A549 (cell line): ENCODE results near the gene TNNT2. TPM values are rescaled to one million over a fixed set of nuclear protein-coding genes. Genes with fewer than 3 reads are reported as not detected.

Source experiments
- ATAC-seq, 2 experiments: fragments of 200-7000 bp in 1 of 2; fragments of >200 bp in 1 of 2; cut with Nextera tagmentation in 1 of 2; cut with Tn5 transposase in 1 of 2; 3 replicates each; pipeline versions ENCODE4 v1.8.0 to v1.9.1; 2018 to 2020; ENCODE audit warnings: mild to moderate bottlenecking in 1 of 2, moderate library complexity in 1 of 2
- CTCF ChIA-PET: fragments of 300-600 bp; sonication (Branson Sonifier 250); formaldehyde crosslinking; extraction: SDS; loops from one replicate; lab custom pipeline; 2021; ENCODE audit warnings: antibody characterized with exemption, inconsistent platforms; lab: Yijun Ruan, JAX
- POLR2A ChIA-PET: fragments of 350-600 bp; formaldehyde crosslinking; extraction: SDS; loops from one replicate; lab custom pipeline; 2021; ENCODE audit warnings: antibody characterized with exemption, inconsistent platforms; lab: Yijun Ruan, JAX
- DNase-seq, 2 experiments: peaks; one replicate each; pipeline versions ENCODE4 v3.0.0 to v3.0.0-alpha.2; 2011 to 2016; ENCODE audit warnings: low read depth in 1 of 2, low spot score in 1 of 2
- FAIRE-seq: peaks from 2 replicates; lab custom pipeline; 2011; peaks lifted over from hg19 to GRCh38; lab: Jason Lieb, UNC
- H3K27ac ChIP-seq, 2 experiments: fragments of >200 bp; sonication (Bioruptor Twin); formaldehyde crosslinking; 3 replicates each; pipeline ENCODE4 v1.5.1; 2016 to 2017
- H3K4me1 ChIP-seq: fragments of >200 bp; sonication (Bioruptor Twin); formaldehyde crosslinking; 3 replicates; pipeline ENCODE4 v1.6.1; 2016
- H3K4me2 ChIP-seq: fragments of >200 bp; sonication (Bioruptor Twin); formaldehyde crosslinking; 3 replicates; pipeline ENCODE4 v1.6.1; 2016
- H3K4me3 ChIP-seq: fragments of >200 bp; sonication (Bioruptor Twin); formaldehyde crosslinking; 3 replicates; pipeline ENCODE4 v1.5.1; 2016
- H3K9me3 ChIP-seq: fragments of >200 bp; sonication (Bioruptor Twin); formaldehyde crosslinking; 3 replicates; pipeline ENCODE4 v1.6.1; 2016
- CBX2 ChIP-seq: fragments of 200-600 bp; sonication (generic); IDR thresholded peaks from 2 replicates; pipeline ENCODE4 v1.6.1; 2016; ENCODE audit warnings: low read depth, mild to moderate bottlenecking, borderline replicate concordance
- CEBPB ChIP-seq, 2 experiments: fragments of >200 bp in 1 of 2; sonication (Bioruptor Twin) in 1 of 2; formaldehyde crosslinking in 1 of 2; IDR thresholded peaks; 2 replicates each; pipeline ENCODE4 v1.6.1; 2012 to 2016
- CHD2 ChIP-seq: fragments of 150-350 bp; IDR thresholded peaks from 2 replicates; pipeline ENCODE4 v1.6.1; 2014; ENCODE audit warnings: low read length; ENCODE audit not compliant: partially characterized antibody
- CHD4 ChIP-seq: fragments of 200-600 bp; sonication (generic); IDR thresholded peaks from 2 replicates; pipeline ENCODE4 v1.6.1; 2016; ENCODE audit warnings: antibody characterized with exemption, mild to moderate bottlenecking, borderline replicate concordance
- ESRRA ChIP-seq: fragments of 150-350 bp; IDR thresholded peaks from 2 replicates; pipeline ENCODE4 v1.6.1; 2014; ENCODE audit warnings: mild to moderate bottlenecking, low read length, borderline replicate concordance
- FOSL2 ChIP-seq, 2 experiments: fragments of 450-650 bp in 1 of 2; fragments of >200 bp in 1 of 2; sonication (Bioruptor Twin) in 1 of 2; formaldehyde crosslinking; IDR thresholded peaks; 2 replicates each; pipeline versions ENCODE4 v1.5.0 to v1.6.1; 2016 to 2020; ENCODE audit warnings: mild to moderate bottlenecking in 1 of 2, moderate library complexity in 1 of 2
- FOXS1 ChIP-seq: fragments of 250-450 bp; sonication (Bioruptor Pico); IDR thresholded peaks from 2 replicates; pipeline ENCODE4 v1.5.0; 2020; ENCODE audit warnings: mild to moderate bottlenecking, moderate library complexity
- KDM1A ChIP-seq: fragments of 200-600 bp; sonication (generic); IDR thresholded peaks from 2 replicates; pipeline ENCODE4 v1.6.1; 2016; ENCODE audit warnings: low read depth, mild to moderate bottlenecking
- MAFK ChIP-seq: fragments of 450-650 bp; IDR thresholded peaks from 2 replicates; pipeline ENCODE4 v1.6.1; 2014; ENCODE audit not compliant: partially characterized antibody
- MYC ChIP-seq: IDR thresholded peaks from 2 replicates; pipeline ENCODE4 v1.6.1; 2012; ENCODE audit warnings: mild to moderate bottlenecking, inconsistent platforms, low read length, improper control_type of control experiment, borderline replicate concordance
- NR3C1 ChIP-seq: fragments of >200 bp; sonication (Bioruptor Twin); formaldehyde crosslinking; IDR thresholded peaks from 3 replicates; pipeline ENCODE4 v1.6.1; 2017
- PHF8 ChIP-seq: fragments of 200-600 bp; sonication (generic); IDR thresholded peaks from 2 replicates; pipeline ENCODE4 v1.6.1; 2016; ENCODE audit warnings: low read depth, mild to moderate bottlenecking, antibody characterized with exemption, moderate library complexity, borderline replicate concordance
- POLR2A ChIP-seq: IDR thresholded peaks from 2 replicates; pipeline ENCODE4 v1.6.1; 2012; ENCODE audit warnings: mild to moderate bottlenecking, low read length
- POLR2AphosphoS2 ChIP-seq: conservative IDR thresholded peaks from 2 replicates; pipeline ENCODE4 v1.6.1; 2012; ENCODE audit warnings: low read length, improper control_type of control experiment, inconsistent platforms
- SMC3 ChIP-seq: fragments of >200 bp; sonication (Bioruptor Twin); formaldehyde crosslinking; IDR thresholded peaks from 3 replicates; pipeline ENCODE4 v1.6.1; 2018; ENCODE audit warnings: inconsistent platforms
- SREBF2 ChIP-seq: fragments of 450-650 bp; IDR thresholded peaks from 2 replicates; pipeline ENCODE4 v1.6.1; 2014; ENCODE audit warnings: mild to moderate bottlenecking, moderate library complexity
- ZC3H11A ChIP-seq: fragments of 450-650 bp; IDR thresholded peaks from 2 replicates; pipeline ENCODE4 v1.6.1; 2014; ENCODE audit warnings: antibody characterized with exemption, mild to moderate bottlenecking
- ZNF302 ChIP-seq: fragments of 250-450 bp; sonication (Bioruptor Pico); IDR thresholded peaks from 2 replicates; pipeline ENCODE4 v1.9.0; 2021; ENCODE audit warnings: inconsistent platforms, mild to moderate bottlenecking, moderate library complexity
- whole genome bisulfite sequencing: methylation state at CpG from one replicate; pipeline ENCODE4 v1.1.6; 2017; ENCODE audit errors: missing lambda C conversion rate; 5-methylcytosine and 5-hydroxymethylcytosine counted together
- polyA plus RNA-seq, 4 experiments: library from polyadenylated mRNA; depleted of rRNA in 3 of 4; stranded (reverse); fragments of >200 nt; fragmentation: RNase III in 1 of 4; extraction: RNeasy Plus Mini Kit Qiagen cat#74134 plus additional on column Dnase treatment in 1 of 4; gene quantifications; 2 replicates in 3 of 4; 3 replicates in 1 of 4; pipeline ENCODE4 v1.2.3, GENCODE V29; 2011 to 2017
- TF ChIP-seq, protein P1 (sequence below): fragments of 150-350 bp; IDR thresholded peaks from 2 replicates; pipeline ENCODE4 v1.6.1; 2014; ENCODE audit warnings: low read depth, mild to moderate bottlenecking, low read length
- TF ChIP-seq, protein P2 (sequence below): fragments of 250-450 bp; sonication (Bioruptor Pico); IDR thresholded peaks from 2 replicates; pipeline ENCODE4 v1.5.0; 2020; ENCODE audit warnings: low read depth, mild to moderate bottlenecking, moderate library complexity
- TF ChIP-seq, protein P3 (sequence below): fragments of 450-650 bp; IDR thresholded peaks from 2 replicates; pipeline ENCODE4 v1.6.1; 2014; ENCODE audit warnings: antibody characterized with exemption
- TF ChIP-seq, protein P4 (sequence below): IDR thresholded peaks from 2 replicates; pipeline ENCODE4 v1.6.1; 2012

Gene TNNT2
- polyA plus RNA-seq, 2 of the 4 experiments (the other 2 are of a cell fraction): 0.09 TPM; not detected in 1

DNA sequence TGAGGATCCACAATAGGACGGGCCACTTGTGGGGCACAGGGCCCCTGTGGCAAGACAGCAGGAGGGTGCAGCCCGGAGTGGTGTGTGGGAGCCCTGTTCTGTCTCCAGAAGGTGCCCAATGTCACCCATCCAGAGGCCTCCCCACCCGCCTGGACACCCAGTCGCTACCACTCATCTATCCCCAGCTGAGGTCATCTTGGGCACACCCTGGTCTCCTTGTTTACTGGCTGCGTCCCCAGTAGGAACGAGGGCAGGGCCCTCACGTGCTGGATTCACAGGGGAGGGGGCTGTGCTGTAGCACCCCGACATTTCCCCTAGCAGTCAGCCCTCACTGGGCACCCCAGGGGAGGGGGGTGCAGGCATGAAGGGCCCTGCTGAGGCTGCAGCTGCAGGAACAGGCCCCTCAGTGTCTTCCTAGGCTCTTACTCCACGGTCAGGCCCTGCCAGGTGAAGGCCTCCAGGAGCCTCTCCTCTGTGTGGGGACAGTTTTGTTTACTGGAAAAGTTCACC lies 2.3 kb upstream of the TNNT2 start:
- 86% methylated on average over 9 of the region's 9 CpGs for WGBS
- ATAC-seq (no peak), FAIRE-seq (no peak), DNase-seq (no peak)
- POLR2A ChIA-PET: no interaction called here
- Histone ChIP-seq H3K9me3 (no peaks in the 10 kb centered on the region), H3K27ac (no peak overlapping the region), H3K4me1 (peaks cover 19% of the 10 kb centered on the region), H3K4me3 (no peak overlapping the region), H3K4me2 (no peak overlapping the region)
- TF ChIP-seq, protein P1, sequence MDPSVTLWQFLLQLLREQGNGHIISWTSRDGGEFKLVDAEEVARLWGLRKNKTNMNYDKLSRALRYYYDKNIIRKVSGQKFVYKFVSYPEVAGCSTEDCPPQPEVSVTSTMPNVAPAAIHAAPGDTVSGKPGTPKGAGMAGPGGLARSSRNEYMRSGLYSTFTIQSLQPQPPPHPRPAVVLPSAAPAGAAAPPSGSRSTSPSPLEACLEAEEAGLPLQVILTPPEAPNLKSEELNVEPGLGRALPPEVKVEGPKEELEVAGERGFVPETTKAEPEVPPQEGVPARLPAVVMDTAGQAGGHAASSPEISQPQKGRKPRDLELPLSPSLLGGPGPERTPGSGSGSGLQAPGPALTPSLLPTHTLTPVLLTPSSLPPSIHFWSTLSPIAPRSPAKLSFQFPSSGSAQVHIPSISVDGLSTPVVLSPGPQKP: no peak
- no peak for TF ChIP-seq CEBPB (IDR thresholded peaks at IDR 0.05)
- no peak for TF ChIP-seq POLR2A
- no peak for TF ChIP-seq FOSL2 (IDR thresholded peaks at IDR 0.05)
- no peak for TF ChIP-seq FOSL2 (CRISPR knock-in tag; IDR thresholded peaks at IDR 0.05)
- no peak for TF ChIP-seq CHD2
- TF ChIP-seq SMC3: no peak
- CTCF ChIA-PET: interaction anchor here (1.0 to 19.4 kb wide), 4 partner anchors 10 to 31 kb away, joined by 3 to 334 read pairs (median 54); partner anchors contain the start of gene LAD1

DNA sequence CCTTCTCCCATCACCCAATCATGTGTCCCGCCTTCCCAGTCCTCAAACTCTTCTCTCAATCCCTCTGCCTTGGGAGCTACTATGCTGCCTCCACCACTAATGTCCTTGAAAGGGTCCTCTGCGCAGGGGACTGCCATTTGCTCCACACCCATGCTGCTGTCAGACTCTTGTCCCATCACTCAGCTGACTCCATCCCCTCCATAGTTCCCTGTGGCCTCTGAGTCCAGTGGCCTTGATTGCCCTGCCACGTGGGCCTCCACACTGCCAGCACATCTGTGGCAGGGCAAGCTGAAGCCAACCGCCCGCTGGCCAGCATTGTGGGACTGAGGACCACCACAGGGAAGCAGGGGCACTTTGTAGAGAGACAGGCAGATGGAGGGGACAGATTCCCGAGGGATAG lies 1.3 kb upstream of the TNNT2 start:
- no peaks in the 10 kb centered on the region for H3K9me3 ChIP-seq
- no peak overlapping the region for H3K27ac ChIP-seq
- no peak overlapping the region for H3K4me2 ChIP-seq
- H3K4me1 ChIP-seq: peaks cover 10% of the 10 kb centered on the region
- no peak for ATAC-seq
- no peak for FAIRE-seq
- CTCF ChIA-PET: interaction anchor here (1.2 to 10.1 kb wide), 3 partner anchors 17 to 124 kb away, joined by 4 to 104 read pairs (median 5); no protein-coding TSS in a partner anchor
- TF ChIP-seq CHD4: no peak
- no peak for TF ChIP-seq ZNF302 (CRISPR knock-in tag)
- no peak for TF ChIP-seq MYC
- no peak for TF ChIP-seq KDM1A
- TF ChIP-seq, protein P2, sequence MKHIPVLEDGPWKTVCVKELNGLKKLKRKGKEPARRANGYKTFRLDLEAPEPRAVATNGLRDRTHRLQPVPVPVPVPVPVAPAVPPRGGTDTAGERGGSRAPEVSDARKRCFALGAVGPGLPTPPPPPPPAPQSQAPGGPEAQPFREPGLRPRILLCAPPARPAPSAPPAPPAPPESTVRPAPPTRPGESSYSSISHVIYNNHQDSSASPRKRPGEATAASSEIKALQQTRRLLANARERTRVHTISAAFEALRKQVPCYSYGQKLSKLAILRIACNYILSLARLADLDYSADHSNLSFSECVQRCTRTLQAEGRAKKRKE (CRISPR knock-in tag): no peak
- TF ChIP-seq, protein P3, sequence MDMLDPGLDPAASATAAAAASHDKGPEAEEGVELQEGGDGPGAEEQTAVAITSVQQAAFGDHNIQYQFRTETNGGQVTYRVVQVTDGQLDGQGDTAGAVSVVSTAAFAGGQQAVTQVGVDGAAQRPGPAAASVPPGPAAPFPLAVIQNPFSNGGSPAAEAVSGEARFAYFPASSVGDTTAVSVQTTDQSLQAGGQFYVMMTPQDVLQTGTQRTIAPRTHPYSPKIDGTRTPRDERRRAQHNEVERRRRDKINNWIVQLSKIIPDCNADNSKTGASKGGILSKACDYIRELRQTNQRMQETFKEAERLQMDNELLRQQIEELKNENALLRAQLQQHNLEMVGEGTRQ: no peak
- no peak for TF ChIP-seq POLR2AphosphoS2
- TF ChIP-seq, protein P4, sequence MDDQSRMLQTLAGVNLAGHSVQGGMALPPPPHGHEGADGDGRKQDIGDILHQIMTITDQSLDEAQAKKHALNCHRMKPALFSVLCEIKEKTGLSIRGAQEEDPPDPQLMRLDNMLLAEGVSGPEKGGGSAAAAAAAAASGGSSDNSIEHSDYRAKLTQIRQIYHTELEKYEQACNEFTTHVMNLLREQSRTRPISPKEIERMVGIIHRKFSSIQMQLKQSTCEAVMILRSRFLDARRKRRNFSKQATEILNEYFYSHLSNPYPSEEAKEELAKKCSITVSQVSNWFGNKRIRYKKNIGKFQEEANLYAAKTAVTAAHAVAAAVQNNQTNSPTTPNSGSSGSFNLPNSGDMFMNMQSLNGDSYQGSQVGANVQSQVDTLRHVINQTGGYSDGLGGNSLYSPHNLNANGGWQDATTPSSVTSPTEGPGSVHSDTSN: no peak
- TF ChIP-seq, all 56 proteins: peak for 0
- no peak overlapping the region for H3K4me3 ChIP-seq
- POLR2A ChIA-PET: no interaction called here
- DNase-seq: no peak
- WGBS: 87% methylated on average over 6 of the region's 6 CpGs

DNA sequence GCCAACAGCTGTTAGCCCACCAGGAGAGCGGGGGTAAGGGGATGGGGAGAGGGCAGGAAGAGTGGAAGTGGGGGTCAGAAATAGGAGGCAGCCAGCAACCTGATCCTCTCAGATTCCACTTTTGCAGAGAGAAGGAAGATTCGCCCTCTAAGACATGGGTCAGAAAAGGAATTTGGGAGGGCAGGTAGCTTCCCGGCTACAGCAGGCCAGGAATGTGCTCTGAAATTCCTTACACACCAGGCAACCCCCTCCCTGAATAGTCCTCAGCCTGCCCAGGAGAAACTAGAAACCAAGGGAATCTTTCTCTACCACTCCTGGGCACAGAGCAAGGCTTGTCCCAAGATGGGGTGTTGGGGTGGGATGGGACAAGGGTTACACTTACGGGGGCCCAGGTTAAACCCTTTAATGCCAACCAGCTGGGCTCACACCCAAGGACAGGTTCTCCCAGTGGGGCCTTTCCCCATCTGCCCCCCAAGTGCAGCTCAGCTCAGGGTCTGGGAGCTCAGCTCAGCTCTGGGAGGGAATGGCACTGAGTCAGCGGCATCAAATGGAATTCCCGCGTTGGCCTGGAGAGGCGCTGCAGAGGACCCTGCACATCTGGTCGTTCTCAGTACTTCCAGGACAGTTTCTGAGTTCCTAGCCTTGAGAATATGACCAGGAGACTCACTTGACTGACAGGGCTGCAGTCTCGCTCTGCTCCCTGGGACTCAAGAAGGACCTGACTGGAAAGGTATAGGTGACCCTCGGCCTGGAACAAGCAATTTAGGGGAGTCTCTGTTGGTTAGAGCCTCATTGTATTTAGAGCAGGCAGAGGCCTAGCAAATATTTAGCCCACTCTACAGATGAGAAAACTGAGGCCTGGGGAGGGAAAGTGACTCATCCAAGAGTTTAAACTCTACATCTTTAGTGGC lies 761 bp downstream of the TNNT2 start:
- 59% methylated on average over 11 of the region's 11 CpGs for WGBS
- Histone ChIP-seq H3K4me1 (no peaks in the 10 kb centered on the region), H3K4me3 (no peak overlapping the region), H3K9me3 (no peaks in the 10 kb centered on the region), H3K4me2 (no peak overlapping the region), H3K27ac (0 out of 6 replicates have a peak overlapping the region, but pooled peaks of 1 of the 2 experiments have one; percentile 11)
- DNase-seq (peak; percentile 47 to 77), ATAC-seq (peak; percentile 57 to 88; a peak in 3 of 6 replicates), FAIRE-seq (no peak)
- ChIA-PET CTCF (interaction anchor here (0.5 to 10.1 kb wide), 7 partner anchors 8 to 1454 kb away, joined by 3 to 104 read pairs (median 8); no protein-coding TSS in a partner anchor), POLR2A (no interaction called here)
- no peak for TF ChIP-seq FOXS1 (CRISPR knock-in tag)
- TF ChIP-seq PHF8: no peak
- no peak for TF ChIP-seq NR3C1
- TF ChIP-seq CEBPB (IDR thresholded peaks at IDR 0.05): no peak
- TF ChIP-seq, protein P1: no peak
- no peak for TF ChIP-seq ESRRA
- TF ChIP-seq MAFK: peak; percentile 24
- TF ChIP-seq ZC3H11A: no peak
- no peak for TF ChIP-seq SREBF2
- TF ChIP-seq CBX2: no peak
- TF ChIP-seq, protein P2 (CRISPR knock-in tag): no peak
- TF ChIP-seq, protein P4: no peak
